H9 (cell line): ENCODE results near the gene FAM78A. TPM values are rescaled to one million over a fixed set of nuclear protein-coding genes. Genes with fewer than 3 reads are reported as not detected.

ENCODE experiments used
- DNase-seq: peaks from one replicate; pipeline ENCODE4 v3.0.0-alpha.2; 2017
- H2AFZ ChIP-seq: one replicate; pipeline ENCODE4 v1.6.1; 2013; ENCODE audit warnings: mild to moderate bottlenecking, low read length, control low read depth, moderate library complexity
- H2AK5ac ChIP-seq: 2 replicates; pipeline ENCODE4 v1.6.1; 2013; ENCODE audit warnings: low read length, control low read depth, mixed read lengths; ENCODE audit not compliant: insufficient read length
- H2BK120ac ChIP-seq: one replicate; pipeline ENCODE4 v1.6.1; 2013; ENCODE audit warnings: low read depth, mild to moderate bottlenecking, low read length, control low read depth, inconsistent platforms; ENCODE audit not compliant: poor library complexity, severe bottlenecking
- H2BK12ac ChIP-seq: 2 replicates; pipeline ENCODE4 v1.6.1; 2013; ENCODE audit warnings: low read length, control low read depth, mixed read lengths, low read depth; ENCODE audit not compliant: insufficient read length
- H2BK15ac ChIP-seq: 2 replicates; pipeline ENCODE4 v1.6.1; 2013; ENCODE audit warnings: low read depth, low read length, control low read depth
- H2BK20ac ChIP-seq: one replicate; pipeline ENCODE4 v1.6.1; 2013; ENCODE audit warnings: low read depth, mild to moderate bottlenecking, low read length, control low read depth, inconsistent platforms; ENCODE audit not compliant: poor library complexity, severe bottlenecking
- H2BK5ac ChIP-seq: 2 replicates; pipeline ENCODE4 v1.6.1; 2013; ENCODE audit warnings: low read length, control low read depth, mixed read lengths; ENCODE audit not compliant: insufficient read length
- H3K14ac ChIP-seq: 2 replicates; pipeline ENCODE4 v1.6.1; 2013; ENCODE audit warnings: low read length, control low read depth; ENCODE audit not compliant: insufficient read depth
- H3K18ac ChIP-seq: 2 replicates; pipeline ENCODE4 v1.6.1; 2013; ENCODE audit warnings: low read depth, mild to moderate bottlenecking, mixed read lengths, low read length, control low read depth; ENCODE audit not compliant: insufficient read length
- H3K23ac ChIP-seq: 2 replicates; pipeline ENCODE4 v1.6.1; 2013; ENCODE audit warnings: low read length, control low read depth, mixed read lengths, low read depth; ENCODE audit not compliant: insufficient read length
- H3K23me2 ChIP-seq: 2 replicates; pipeline ENCODE4 v1.6.1; 2013; ENCODE audit warnings: low read depth, mild to moderate bottlenecking, mixed read lengths, low read length, control low read depth; ENCODE audit not compliant: insufficient read length, poor library complexity, severe bottlenecking
- H3K27ac ChIP-seq: 2 replicates; pipeline ENCODE4 v1.5.1; 2013; ENCODE audit warnings: low read length, control low read depth, mixed read lengths, low read depth; ENCODE audit not compliant: insufficient read length
- H3K27me3 ChIP-seq: 2 replicates; pipeline ENCODE4 v1.6.1; 2013; ENCODE audit warnings: low read length, control low read depth, inconsistent platforms; ENCODE audit not compliant: insufficient read depth
- H3K4ac ChIP-seq: 2 replicates; pipeline ENCODE4 v1.6.1; 2013; ENCODE audit warnings: low read depth, mild to moderate bottlenecking, control low read depth, inconsistent platforms, low read length, moderate library complexity
- H3K4me1 ChIP-seq: 2 replicates; pipeline ENCODE4 v1.6.1; 2013; ENCODE audit warnings: low read length, control low read depth, inconsistent platforms; ENCODE audit not compliant: insufficient read depth
- H3K4me2 ChIP-seq: 2 replicates; pipeline ENCODE4 v1.6.1; 2013; ENCODE audit warnings: low read length, control low read depth, mixed read lengths; ENCODE audit not compliant: insufficient read length, insufficient read depth
- H3K56ac ChIP-seq: 2 replicates; pipeline ENCODE4 v1.6.1; 2013; ENCODE audit warnings: low read depth, mild to moderate bottlenecking, mixed read lengths, low read length, control low read depth; ENCODE audit not compliant: insufficient read length
- H3K79me1 ChIP-seq: 2 replicates; pipeline ENCODE4 v1.6.1; 2013; ENCODE audit warnings: low read depth, mild to moderate bottlenecking, moderate library complexity, low read length, control low read depth, inconsistent platforms; ENCODE audit not compliant: insufficient read depth, poor library complexity, severe bottlenecking
- H3K79me2 ChIP-seq: 2 replicates; pipeline ENCODE4 v1.6.1; 2013; ENCODE audit warnings: low read length, control low read depth, inconsistent platforms; ENCODE audit not compliant: insufficient read depth
- H3K9ac ChIP-seq: 2 replicates; pipeline ENCODE4 v1.6.1; 2013; ENCODE audit warnings: low read length, control low read depth, mixed read lengths; ENCODE audit not compliant: insufficient read length; ENCODE audit errors: extremely low read depth
- H3K9me3 ChIP-seq: one replicate; pipeline ENCODE4 v1.6.1; 2013; ENCODE audit warnings: low read depth, low read length, inconsistent platforms; ENCODE audit not compliant: control insufficient read depth
- H3T11ph ChIP-seq: one replicate; pipeline ENCODE4 v1.6.1; 2013; ENCODE audit warnings: mild to moderate bottlenecking, low read length, control low read depth, inconsistent platforms
- H4K20me1 ChIP-seq: one replicate; pipeline ENCODE4 v1.6.1; 2013; ENCODE audit not compliant: control insufficient read depth, insufficient read length, insufficient read depth
- H4K5ac ChIP-seq: 2 replicates; pipeline ENCODE4 v1.6.1; 2013; ENCODE audit warnings: low read depth, mild to moderate bottlenecking, mixed read lengths, low read length, control low read depth; ENCODE audit not compliant: insufficient read length
- H4K8ac ChIP-seq: replicated peaks from 2 replicates; pipeline ENCODE4 v1.6.1; 2013; ENCODE audit warnings: low read length, control low read depth, mixed read lengths, low read depth; ENCODE audit not compliant: insufficient read length
- H4K91ac ChIP-seq: 2 replicates; pipeline ENCODE4 v1.6.1; 2013; ENCODE audit warnings: low read depth, mild to moderate bottlenecking, moderate library complexity, mixed read lengths, low read length, control low read depth; ENCODE audit not compliant: insufficient read length
- H3K27ac Mint-ChIP-seq, 3 experiments: 2 replicates in 2 of 3; 3 replicates in 1 of 3; pipeline ENCODE4 v1.8.0; 2020 to 2021; ENCODE audit warnings: mixed read lengths in 3 of 3, mild to moderate bottlenecking in 1 of 3, moderate library complexity in 1 of 3
- H3K27me3 Mint-ChIP-seq: 2 replicates; pipeline ENCODE4 v1.8.0; 2021; ENCODE audit warnings: low read depth, mild to moderate bottlenecking, moderate library complexity, mixed read lengths
- H3K36me3 Mint-ChIP-seq, 3 experiments: 2 replicates in 2 of 3; 3 replicates in 1 of 3; pipeline ENCODE4 v1.8.0; 2020 to 2021; ENCODE audit warnings: low read depth in 3 of 3, mixed read lengths in 3 of 3; ENCODE audit not compliant: insufficient read depth in 1 of 3
- H3K4me1 Mint-ChIP-seq, 2 experiments: 2 replicates each; pipeline ENCODE4 v1.8.0; 2020; ENCODE audit warnings: mixed read lengths in 2 of 2
- H3K4me3 Mint-ChIP-seq, 2 experiments: 2 replicates in 1 of 2; 3 replicates in 1 of 2; pipeline ENCODE4 v1.8.0; 2020 to 2021; ENCODE audit warnings: mild to moderate bottlenecking in 2 of 2, mixed read lengths in 2 of 2, moderate library complexity in 1 of 2
- H3K9me3 Mint-ChIP-seq, 2 experiments: 2 replicates in 1 of 2; 3 replicates in 1 of 2; pipeline ENCODE4 v1.8.0; 2020; ENCODE audit warnings: mild to moderate bottlenecking in 2 of 2, mixed read lengths in 2 of 2, moderate library complexity in 1 of 2
- CTCF ChIP-seq: fragments of 200-600 bp; sonication (generic); conservative IDR thresholded peaks from 3 replicates; pipeline ENCODE4 v1.8.0; 2021; ENCODE audit warnings: antibody characterized with exemption, mild to moderate bottlenecking
- WGBS: extraction: QIAGEN DNeasy Blood & Tissue Kit; methylation state at CpG from one replicate; pipeline ENCODE4 v1.1.7; 2013; ENCODE audit warnings: missing lambda C conversion rate, low lambda C conversion rate, mixed read lengths; ENCODE audit not compliant: insufficient read length; ENCODE audit errors: extremely low coverage; 5-methylcytosine and 5-hydroxymethylcytosine counted together
- total RNA-seq: library from RNA; stranded (reverse); gene quantifications from 2 replicates; pipeline ENCODE4 v1.2.1, GENCODE V29; 2021

The FAM78A gene
- total RNA-seq, 1 experiment from 2014 or later = 1.9 TPM

- Histone ChIP-seq H3K14ac (no peak overlapping the region), H3K23me2 (peaks cover 9% of the 10 kb centered on the region), H2BK120ac (no peak overlapping the region), H2BK15ac (no peak overlapping the region), H2BK12ac (no peak overlapping the region), H3K4ac (no peak overlapping the region), H3K18ac (no peak overlapping the region), H2AFZ (no peak overlapping the region), H3K9me3 (no peaks in the 10 kb centered on the region), H3K9ac (no peak overlapping the region), H3K23ac (no peak overlapping the region), H2BK5ac (no peak overlapping the region), H3K4me2 (no peak overlapping the region), H4K91ac (no peak overlapping the region), H2BK20ac (no peak overlapping the region), H3K79me1 (no peaks in the 10 kb centered on the region), H4K5ac (no peak overlapping the region), H2AK5ac (no peak overlapping the region), H3K27me3 (peaks cover 10% of the 10 kb centered on the region; the same call in 1 of the 2 replicates), H3K79me2 (no peaks in the 10 kb centered on the region), H4K8ac (no peak overlapping the region), H3K27ac (no peak overlapping the region), H3T11ph (no peak overlapping the region), H4K20me1 (peaks cover 6% of the 10 kb centered on the region), H3K56ac (no peak overlapping the region), H3K4me1 (peaks cover 3% of the 10 kb centered on the region; the same call in 1 of the 2 replicates)
- Mint-ChIP-seq H3K4me1 (peaks cover 14 to 28% of the 10 kb centered on the region in 2 experiments), H3K27me3 (peaks cover 65% of the 10 kb centered on the region), H3K36me3 (no peaks in the 10 kb centered on the region; a peak in 1 of 7 replicates), H3K27ac (no peak overlapping the region), H3K4me3 (no peak overlapping the region; a peak in 1 of 5 replicates), H3K9me3 (no peaks in the 10 kb centered on the region; a peak in 2 of 5 replicates)
- WGBS = no CpG with 5 or more reads among the region's 3 CpGs
- TF ChIP-seq CTCF = no peak
- DNase-seq = no peak
These were observed 4.3 kb upstream of the FAM78A start for GRCh38 chr9:131280660-131281059.
